Activated T-helper 9 cell treated with anti-CD3 and anti-CD28 coated beads, Interleukin-2, amount 50 U/mL, for 16 hours (primary cell): ENCODE data around the gene COG3.
A peak's percentile ranks its signal among the peaks of the same experiment; 100 is the strongest.
"Not testable (repeated sequence)": the region's sequence is repeated elsewhere in the genome, so short reads cannot be mapped to it uniquely, and the experiment has no call there.

Source experiments
- DNase-seq: peaks from one replicate; pipeline ENCODE4 v3.0.0-alpha.2; 2020; ENCODE audit warnings: low read depth

The COG3 gene

GRCh38 chr13:45464687-45465453, at the start of gene COG3:
Gene COG3, plus strand, starts transcription at chr13:45464939. Its CDS starts 98 bp downstream, at chr13:45465037.
- peak; percentile 92 for DNase-seq

GRCh38 chr13:45415112-45415511, 49.6 kb upstream of the COG3 start:
- no peak for DNase-seq

- no peak for DNase-seq
Observed at GRCh38 chr13:45416516-45417128, 48.1 kb upstream of the COG3 start.

GRCh38 chr13:45417790-45418534, 46.8 kb upstream of the COG3 start, which contains the start of gene SLC25A30:
Gene SLC25A30, minus strand, starts transcription at chr13:45418373. Its CDS starts 6,948 bp downstream, at chr13:45411425.
- DNase-seq, result peak; percentile 92

GRCh38 chr13:45419389-45419788, 45.4 kb upstream of the COG3 start:
- DNase-seq, result not testable (repeated sequence)

- no peak for DNase-seq
Observed at GRCh38 chr13:45419945-45420344, 44.8 kb upstream of the COG3 start.

GRCh38 chr13:45422731-45423292, 41.9 kb upstream of the COG3 start:
- DNase-seq, result no peak

GRCh38 chr13:45426056-45426841, 38.5 kb upstream of the COG3 start:
- not testable (repeated sequence) for DNase-seq

- DNase-seq, result no peak
Observed at GRCh38 chr13:45432737-45433380, 31.9 kb upstream of the COG3 start.

- no peak for DNase-seq
Observed at GRCh38 chr13:45433381-45433790, 31.4 kb upstream of the COG3 start.

GRCh38 chr13:45434556-45435371, 30.0 kb upstream of the COG3 start:
- no peak for DNase-seq

- DNase-seq, result no peak
Observed at GRCh38 chr13:45436332-45436731, 28.4 kb upstream of the COG3 start.

GRCh38 chr13:45436953-45437352, 27.8 kb upstream of the COG3 start:
- DNase-seq, result no peak

GRCh38 chr13:45437947-45438346, 26.8 kb upstream of the COG3 start:
- no peak for DNase-seq

- DNase-seq, result no peak
Observed at GRCh38 chr13:45439008-45439407, 25.7 kb upstream of the COG3 start.

- no peak for DNase-seq
Observed at GRCh38 chr13:45439781-45440462, 24.8 kb upstream of the COG3 start.

- DNase-seq, result no peak
Observed at GRCh38 chr13:45441633-45442032, 23.1 kb upstream of the COG3 start.

- no peak for DNase-seq
Observed at GRCh38 chr13:45445053-45445452, 19.7 kb upstream of the COG3 start.

- no peak for DNase-seq
Observed at GRCh38 chr13:45446181-45446580, 18.6 kb upstream of the COG3 start.
